Measurements from ENCODE around the gene TMCC1. TPM values are rescaled to one million over a fixed set of nuclear protein-coding genes. Genes with fewer than 3 reads are reported as not detected.
"Not testable (repeated sequence)": the region's sequence is repeated elsewhere in the genome, so short reads cannot be mapped to it uniquely, and the experiment has no call there.

Gene TMCC1
- polyA plus RNA-seq, 1 experiment = 14.4 TPM

DNA sequence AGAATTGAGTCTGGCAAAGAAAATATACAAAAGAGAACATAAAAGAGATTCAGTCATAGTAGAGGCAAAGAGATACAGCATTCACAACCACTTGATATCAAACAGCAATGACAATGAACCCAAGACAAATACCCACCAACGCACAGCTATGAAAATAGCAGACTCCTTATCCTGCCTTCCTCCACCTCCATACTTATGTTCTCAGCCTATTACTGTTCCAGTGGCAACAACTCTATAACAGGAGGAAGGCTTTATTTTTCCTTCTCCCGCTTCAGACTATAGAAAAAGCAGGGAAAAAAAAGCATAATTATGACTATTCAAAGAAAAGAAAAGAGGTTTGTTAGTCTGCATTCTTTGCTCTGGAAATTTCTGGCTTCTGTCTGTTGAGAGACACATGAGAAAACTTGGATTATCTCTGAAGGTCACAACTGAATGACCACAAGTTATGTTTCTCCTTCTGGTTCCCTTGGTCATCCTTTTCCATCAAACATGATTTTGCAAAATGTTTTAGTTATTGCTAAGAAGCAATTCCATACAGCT is 205.9 kb downstream of the TMCC1 start:
- TF ChIP-seq, protein P1, sequence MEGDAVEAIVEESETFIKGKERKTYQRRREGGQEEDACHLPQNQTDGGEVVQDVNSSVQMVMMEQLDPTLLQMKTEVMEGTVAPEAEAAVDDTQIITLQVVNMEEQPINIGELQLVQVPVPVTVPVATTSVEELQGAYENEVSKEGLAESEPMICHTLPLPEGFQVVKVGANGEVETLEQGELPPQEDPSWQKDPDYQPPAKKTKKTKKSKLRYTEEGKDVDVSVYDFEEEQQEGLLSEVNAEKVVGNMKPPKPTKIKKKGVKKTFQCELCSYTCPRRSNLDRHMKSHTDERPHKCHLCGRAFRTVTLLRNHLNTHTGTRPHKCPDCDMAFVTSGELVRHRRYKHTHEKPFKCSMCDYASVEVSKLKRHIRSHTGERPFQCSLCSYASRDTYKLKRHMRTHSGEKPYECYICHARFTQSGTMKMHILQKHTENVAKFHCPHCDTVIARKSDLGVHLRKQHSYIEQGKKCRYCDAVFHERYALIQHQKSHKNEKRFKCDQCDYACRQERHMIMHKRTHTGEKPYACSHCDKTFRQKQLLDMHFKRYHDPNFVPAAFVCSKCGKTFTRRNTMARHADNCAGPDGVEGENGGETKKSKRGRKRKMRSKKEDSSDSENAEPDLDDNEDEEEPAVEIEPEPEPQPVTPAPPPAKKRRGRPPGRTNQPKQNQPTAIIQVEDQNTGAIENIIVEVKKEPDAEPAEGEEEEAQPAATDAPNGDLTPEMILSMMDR (IDR thresholded peaks at IDR 0.05; ENCODE audit: insufficient read depth, low read depth, low read length) = no peak
- ChIA-PET POLR2A (no interaction called here), CTCF (interaction anchor here (0.6 to 1.8 kb wide), 2 partner anchors 18 to 137 kb away, joined by 3 to 6 read pairs; no protein-coding TSS in a partner anchor)
- H3K36me3 ChIP-seq (ENCODE audit: control insufficient read depth, insufficient read depth, low read length) = no peaks in the 10 kb centered on the region
- H3K4me3 ChIP-seq (ENCODE audit: low read depth, low read length) = no peak overlapping the region
- DNase-seq (ENCODE audit: low read depth) = no peak
- H3K27me3 ChIP-seq (ENCODE audit: control insufficient read depth, insufficient read depth, low read length) = no peaks in the 10 kb centered on the region

DNA sequence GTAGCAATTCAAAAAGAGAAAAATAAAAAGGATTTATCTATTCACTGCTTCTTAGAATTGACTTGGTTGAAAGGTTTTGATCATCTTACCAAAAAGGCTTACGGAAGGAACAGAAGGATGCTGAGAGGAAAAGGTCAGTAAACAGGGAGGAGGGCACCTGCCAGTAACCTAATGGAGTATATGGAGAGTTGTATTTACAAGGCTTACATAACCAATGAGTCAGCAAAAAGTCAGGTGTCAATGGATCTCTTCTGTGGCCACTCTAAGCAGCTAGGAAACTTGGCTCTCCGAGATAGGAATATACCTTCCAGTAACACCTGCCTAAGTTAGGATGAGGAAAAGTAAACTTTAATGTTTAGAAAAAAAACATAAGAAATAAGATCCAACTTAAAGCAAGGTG is 206.6 kb downstream of the TMCC1 start:
- no peaks in the 10 kb centered on the region for H3K27me3 ChIP-seq (ENCODE audit: control insufficient read depth, insufficient read depth, low read length)
- H3K4me3 ChIP-seq (ENCODE audit: low read depth, low read length) = no peak overlapping the region
- CTCF ChIA-PET = interaction anchor here (0.7 kb wide), 1 partner anchor 37 kb away, joined by 4 read pairs; no protein-coding TSS in a partner anchor
- no peak for DNase-seq (ENCODE audit: low read depth)
- no peaks in the 10 kb centered on the region for H3K36me3 ChIP-seq (ENCODE audit: control insufficient read depth, insufficient read depth, low read length)
- TF ChIP-seq, protein P1 (IDR thresholded peaks at IDR 0.05; ENCODE audit: insufficient read depth, low read depth, low read length) = no peak
- POLR2A ChIA-PET = no interaction called here

DNA sequence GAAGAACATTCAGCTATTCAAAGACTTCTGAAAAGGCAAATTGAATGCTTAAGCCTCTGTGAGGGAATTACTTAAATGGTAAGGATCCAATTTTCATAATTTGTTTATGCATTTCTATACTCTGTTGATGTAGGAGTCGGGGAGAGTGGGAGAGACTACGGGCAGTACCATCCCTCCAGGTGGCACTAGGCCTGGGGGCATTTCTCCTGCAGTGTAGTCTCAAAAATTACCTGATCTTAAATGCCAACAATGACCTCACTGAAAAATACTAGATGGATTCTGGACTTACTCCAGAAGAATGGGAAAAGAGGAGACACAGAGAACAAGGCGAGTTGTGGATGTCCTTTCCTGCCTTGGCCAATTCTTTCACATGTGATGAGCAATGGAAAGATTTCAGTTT is 209.2 kb downstream of the TMCC1 start:
- H3K27me3 ChIP-seq (ENCODE audit: control insufficient read depth, insufficient read depth, low read length) = no peaks in the 10 kb centered on the region
- H3K36me3 ChIP-seq (ENCODE audit: control insufficient read depth, insufficient read depth, low read length) = no peaks in the 10 kb centered on the region
- DNase-seq (ENCODE audit: low read depth) = no peak
- CTCF ChIA-PET = no interaction called here
- POLR2A ChIA-PET = no interaction called here
- H3K4me3 ChIP-seq (ENCODE audit: low read depth, low read length) = no peak overlapping the region
- TF ChIP-seq, protein P1 (IDR thresholded peaks at IDR 0.05; ENCODE audit: insufficient read depth, low read depth, low read length) = no peak

DNA sequence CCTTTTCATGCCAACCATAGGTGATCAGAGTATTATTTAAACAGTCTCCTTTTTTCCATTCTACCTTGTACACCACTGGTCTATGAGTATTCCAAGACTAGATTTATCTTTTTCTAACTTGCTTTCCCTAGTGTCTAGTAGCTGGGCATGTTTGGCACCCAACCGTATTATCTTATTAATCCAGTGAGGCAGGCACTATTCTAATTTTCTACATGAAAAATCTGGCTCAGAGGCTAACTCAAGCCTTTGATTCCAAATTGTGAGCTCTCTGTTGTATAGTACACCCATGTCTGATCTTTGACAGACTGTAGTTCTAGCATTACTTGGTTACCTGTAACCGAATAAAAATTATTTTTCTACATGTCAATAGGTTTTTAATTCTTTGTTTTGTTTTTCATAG is 210.3 kb downstream of the TMCC1 start:
- no peaks in the 10 kb centered on the region for H3K36me3 ChIP-seq (ENCODE audit: control insufficient read depth, insufficient read depth, low read length)
- ChIA-PET CTCF (no interaction called here), POLR2A (no interaction called here)
- no peak overlapping the region for H3K4me3 ChIP-seq (ENCODE audit: low read depth, low read length)
- TF ChIP-seq, protein P1 (IDR thresholded peaks at IDR 0.05; ENCODE audit: insufficient read depth, low read depth, low read length) = no peak
- DNase-seq (ENCODE audit: low read depth) = no peak
- no peaks in the 10 kb centered on the region for H3K27me3 ChIP-seq (ENCODE audit: control insufficient read depth, insufficient read depth, low read length)

DNA sequence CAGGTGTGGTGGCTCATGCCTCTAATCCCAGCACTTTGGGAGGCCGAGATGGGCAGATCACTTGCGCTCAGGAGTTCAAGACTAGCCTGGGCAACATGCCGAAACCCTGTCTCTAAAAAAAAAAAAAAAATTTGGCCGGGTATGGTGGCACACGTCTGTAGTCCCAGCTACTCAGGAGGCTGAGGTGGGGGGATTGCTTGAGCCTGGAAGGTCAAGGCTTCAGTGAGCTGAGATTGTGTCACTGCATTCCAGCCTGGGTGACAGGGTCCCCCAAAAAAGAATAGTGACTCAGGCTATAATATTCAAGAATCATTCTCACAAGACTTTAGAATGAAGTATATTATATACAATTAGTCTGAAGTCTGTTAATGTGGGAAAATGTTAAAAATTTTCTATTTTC is 216.5 kb downstream of the TMCC1 start:
- DNase-seq (ENCODE audit: low read depth) = no peak
- Histone ChIP-seq H3K27me3 (ENCODE audit: control insufficient read depth, insufficient read depth, low read length) (no peaks in the 10 kb centered on the region), H3K4me3 (ENCODE audit: low read depth, low read length) (no peak overlapping the region), H3K36me3 (ENCODE audit: control insufficient read depth, insufficient read depth, low read length) (no peaks in the 10 kb centered on the region)
- ChIA-PET CTCF (interaction anchor here (1.0 kb wide), 1 partner anchor 9 kb away, joined by 3 read pairs; no protein-coding TSS in a partner anchor), POLR2A (no interaction called here)
- TF ChIP-seq, protein P1 (IDR thresholded peaks at IDR 0.05; ENCODE audit: insufficient read depth, low read depth, low read length) = no peak

DNA sequence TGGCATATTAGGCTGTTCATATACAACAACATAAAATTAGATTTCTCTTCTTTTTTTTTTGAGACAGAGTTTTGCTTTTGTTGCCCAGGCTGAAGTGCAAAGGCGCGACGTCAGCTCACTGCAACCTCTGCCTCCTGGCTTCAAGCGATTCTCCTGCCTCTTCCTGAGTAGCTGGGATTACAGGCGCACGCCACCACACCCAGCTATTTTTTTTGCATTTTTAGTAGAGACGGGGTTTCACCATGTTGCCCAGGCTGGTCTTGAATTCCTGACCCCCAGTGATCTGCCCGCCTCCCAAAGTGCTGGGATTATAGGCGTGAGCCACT is 218.8 kb downstream of the TMCC1 start:
- H3K27me3 ChIP-seq (ENCODE audit: control insufficient read depth, insufficient read depth, low read length); H3K36me3 ChIP-seq (ENCODE audit: control insufficient read depth, insufficient read depth, low read length); DNase-seq (ENCODE audit: low read depth); POLR2A ChIA-PET; H3K4me3 ChIP-seq (ENCODE audit: low read depth, low read length): not testable (repeated sequence)
- CTCF ChIA-PET = interaction anchor here (0.7 kb wide), 1 partner anchor 260 kb away, joined by 3 read pairs; no protein-coding TSS in a partner anchor
